Vagina (tissue), 2 donors: ENCODE data around the gene SPOCD1. TPM values are rescaled to one million over a fixed set of nuclear protein-coding genes. Genes with fewer than 3 reads are reported as not detected.

Experiments used
- DNase-seq, 2 donors: peaks; one replicate each; pipeline ENCODE4 v3.0.0-alpha.2; 2017; ENCODE audit errors: extremely low spot score in 2 of 2
- H3K27ac ChIP-seq: fragments of 200-600 bp; sonication (generic); one replicate; pipeline ENCODE4 v1.5.1; 2019
- H3K27me3 ChIP-seq: fragments of 200-600 bp; sonication (generic); one replicate; pipeline ENCODE4 v1.5.1; 2019
- H3K36me3 ChIP-seq, 2 donors: fragments of 200-600 bp; sonication (generic); one replicate each; pipeline ENCODE4 v1.5.1; 2017 to 2019
- H3K4me1 ChIP-seq: fragments of 200-600 bp; sonication (generic); one replicate; pipeline ENCODE4 v1.5.1; 2019
- H3K4me3 ChIP-seq, 2 donors: fragments of 200-600 bp; sonication (generic); 1 replicate in 1 of 2; 2 replicates in 1 of 2; pipeline ENCODE4 v1.5.1; 2016 to 2019
- H3K9me3 ChIP-seq: fragments of 200-600 bp; sonication (generic); one replicate; pipeline ENCODE4 v1.5.1; 2019
- POLR2A ChIP-seq, 2 donors: fragments of 450-650 bp; IDR thresholded peaks; one replicate each; pipeline ENCODE4 v1.6.1; 2017; ENCODE audit warnings: antibody characterized with exemption in 2 of 2, mild to moderate bottlenecking in 2 of 2, moderate library complexity in 2 of 2
- POLR2AphosphoS5 ChIP-seq, 2 donors: sonication (generic); formaldehyde crosslinking; IDR thresholded peaks; one replicate each; pipeline ENCODE4 v1.9.0; 2017; ENCODE audit warnings: antibody characterized with exemption in 2 of 2, mild to moderate bottlenecking in 2 of 2, low read depth in 1 of 2; ENCODE audit not compliant: insufficient read depth in 1 of 2
- intact Hi-C: fragments of 100-400 bp; cut with DNase I; formaldehyde crosslinking; loops from one replicate; pipeline ENCODE4 v1.15.1; 2023
- total RNA-seq: library from RNA; depleted of rRNA; stranded (reverse); fragments of >200 nt; gene quantifications from one replicate; pipeline ENCODE4 v1.2.3, GENCODE V29; 2016
- TF ChIP-seq, protein P1 (sequence below), 3 experiments: fragments of 450-650 bp in 2 of 3; fragments of 200-600 bp in 1 of 3; sonication (generic) in 1 of 3; IDR thresholded peaks; one replicate each; pipeline ENCODE4 v1.5.1; 2017 to 2019; ENCODE audit warnings: antibody characterized with exemption in 3 of 3, mild to moderate bottlenecking in 2 of 3, moderate library complexity in 2 of 3

SPOCD1 gene
- total RNA-seq, 1 donor from 2014 or later, result 4.2 TPM

DNA sequence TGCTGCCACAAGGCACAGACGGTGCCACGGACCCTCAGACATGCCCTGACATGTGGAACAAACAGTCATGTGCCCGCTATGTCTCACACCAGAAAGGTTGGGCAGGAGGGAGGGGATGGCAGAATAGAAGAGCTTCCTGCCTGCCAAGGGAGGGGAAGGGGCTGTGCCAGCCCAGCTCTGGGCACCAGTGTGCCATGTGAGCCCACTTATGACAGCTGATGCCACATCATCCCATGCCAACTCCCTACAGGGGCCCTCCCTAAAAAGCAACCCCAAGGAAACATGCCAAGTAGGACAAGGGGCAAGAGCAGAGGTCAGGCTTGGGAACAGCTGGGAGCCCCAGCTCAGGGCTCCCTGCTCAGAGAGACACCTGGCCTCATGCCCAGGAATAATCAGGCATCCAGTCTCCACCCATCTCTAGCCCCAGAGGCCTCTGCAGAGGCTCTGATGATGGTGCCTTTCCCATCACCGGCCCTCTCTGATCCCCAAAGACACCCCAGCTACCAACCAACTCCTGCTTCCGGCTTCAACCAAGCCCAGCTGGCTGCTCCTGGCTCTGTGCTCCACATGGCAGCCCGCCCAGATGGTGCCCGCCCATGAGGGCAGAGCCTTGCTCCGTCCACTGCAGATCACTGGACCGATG, 62.0 kb downstream of the SPOCD1 start:
- Histone ChIP-seq H3K4me1 (peaks cover 10% of the 10 kb centered on the region), H3K27me3 (no peaks in the 10 kb centered on the region), H3K27ac (no peak overlapping the region), H3K36me3 (no peaks in the 10 kb centered on the region), H3K4me3 (no peak overlapping the region), H3K9me3 (no peaks in the 10 kb centered on the region)
- no peak for TF ChIP-seq POLR2A (IDR thresholded peaks at IDR 0.05)
- no peak for TF ChIP-seq POLR2AphosphoS5 (IDR thresholded peaks at IDR 0.05; ENCODE audit: insufficient read depth in 1 of 2, low read depth in 1 of 2)
- TF ChIP-seq, protein P1, sequence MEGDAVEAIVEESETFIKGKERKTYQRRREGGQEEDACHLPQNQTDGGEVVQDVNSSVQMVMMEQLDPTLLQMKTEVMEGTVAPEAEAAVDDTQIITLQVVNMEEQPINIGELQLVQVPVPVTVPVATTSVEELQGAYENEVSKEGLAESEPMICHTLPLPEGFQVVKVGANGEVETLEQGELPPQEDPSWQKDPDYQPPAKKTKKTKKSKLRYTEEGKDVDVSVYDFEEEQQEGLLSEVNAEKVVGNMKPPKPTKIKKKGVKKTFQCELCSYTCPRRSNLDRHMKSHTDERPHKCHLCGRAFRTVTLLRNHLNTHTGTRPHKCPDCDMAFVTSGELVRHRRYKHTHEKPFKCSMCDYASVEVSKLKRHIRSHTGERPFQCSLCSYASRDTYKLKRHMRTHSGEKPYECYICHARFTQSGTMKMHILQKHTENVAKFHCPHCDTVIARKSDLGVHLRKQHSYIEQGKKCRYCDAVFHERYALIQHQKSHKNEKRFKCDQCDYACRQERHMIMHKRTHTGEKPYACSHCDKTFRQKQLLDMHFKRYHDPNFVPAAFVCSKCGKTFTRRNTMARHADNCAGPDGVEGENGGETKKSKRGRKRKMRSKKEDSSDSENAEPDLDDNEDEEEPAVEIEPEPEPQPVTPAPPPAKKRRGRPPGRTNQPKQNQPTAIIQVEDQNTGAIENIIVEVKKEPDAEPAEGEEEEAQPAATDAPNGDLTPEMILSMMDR (IDR thresholded peaks at IDR 0.05), result no peak
- no peak for DNase-seq
- intact Hi-C loops, result no loop called here

DNA sequence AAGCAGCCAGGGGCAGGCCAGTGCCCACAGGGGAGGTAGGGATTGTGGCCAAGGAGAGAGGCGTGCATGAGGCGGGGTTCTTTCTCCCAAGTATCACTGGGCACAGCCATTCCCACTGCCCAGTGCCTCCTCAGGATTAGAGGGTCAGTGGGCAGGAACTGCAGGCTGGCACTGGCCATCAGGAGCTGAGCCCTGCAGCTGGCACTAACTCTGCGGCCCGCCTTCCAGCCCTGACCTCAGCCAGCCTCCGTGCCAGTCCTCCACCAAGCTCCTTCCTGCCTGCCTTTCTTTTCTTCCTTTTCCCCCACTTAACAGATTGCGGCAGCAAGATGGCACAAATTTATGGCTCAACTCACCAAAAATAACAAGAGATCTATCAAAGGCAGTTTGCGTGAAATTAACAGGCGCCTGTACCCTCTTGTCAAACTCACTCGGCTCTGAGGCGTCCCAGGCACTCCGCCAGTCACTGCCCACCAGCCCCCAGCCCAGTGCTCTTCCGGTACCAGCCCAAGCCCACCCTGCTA, 62.8 kb downstream of the SPOCD1 start:
- Histone ChIP-seq H3K27ac (no peak overlapping the region), H3K27me3 (no peaks in the 10 kb centered on the region), H3K4me1 (peaks cover 10% of the 10 kb centered on the region), H3K9me3 (no peaks in the 10 kb centered on the region), H3K36me3 (no peaks in the 10 kb centered on the region), H3K4me3 (no peak overlapping the region)
- DNase-seq, result no peak
- intact Hi-C loops, result no loop called here
- TF ChIP-seq, protein P1 (IDR thresholded peaks at IDR 0.05), result no peak
- TF ChIP-seq POLR2A (IDR thresholded peaks at IDR 0.05), result no peak
- no peak for TF ChIP-seq POLR2AphosphoS5 (IDR thresholded peaks at IDR 0.05; ENCODE audit: insufficient read depth in 1 of 2, low read depth in 1 of 2)

DNA sequence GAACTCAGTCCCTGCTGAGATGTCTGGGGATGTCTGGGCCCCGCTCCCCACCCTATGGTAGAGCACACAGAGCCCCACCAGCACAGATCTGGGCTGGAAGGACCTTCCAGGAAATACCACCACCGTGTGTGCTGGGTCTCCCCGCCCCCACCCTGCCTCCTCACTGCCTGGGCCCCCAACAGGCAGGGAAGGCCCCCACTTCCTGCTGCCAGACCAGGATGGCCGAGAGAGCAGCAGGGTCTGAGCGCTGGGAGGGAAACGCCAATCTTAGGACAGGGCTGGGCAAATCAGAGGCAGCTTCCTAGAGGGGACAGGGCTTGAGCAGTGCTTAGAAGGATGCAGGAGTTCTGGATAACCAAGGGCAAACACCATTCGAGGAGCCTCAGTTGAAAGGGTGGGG, 63.6 kb downstream of the SPOCD1 start:
- Histone ChIP-seq H3K27ac (no peak overlapping the region), H3K9me3 (no peaks in the 10 kb centered on the region), H3K4me1 (peaks cover 10% of the 10 kb centered on the region), H3K27me3 (no peaks in the 10 kb centered on the region), H3K4me3 (no peak overlapping the region), H3K36me3 (no peaks in the 10 kb centered on the region)
- DNase-seq, result no peak
- intact Hi-C loops, result no loop called here
- TF ChIP-seq POLR2AphosphoS5 (IDR thresholded peaks at IDR 0.05; ENCODE audit: insufficient read depth in 1 of 2, low read depth in 1 of 2) (no peak), POLR2A (IDR thresholded peaks at IDR 0.05) (no peak)
- TF ChIP-seq, protein P1 (IDR thresholded peaks at IDR 0.05), result no peak

DNA sequence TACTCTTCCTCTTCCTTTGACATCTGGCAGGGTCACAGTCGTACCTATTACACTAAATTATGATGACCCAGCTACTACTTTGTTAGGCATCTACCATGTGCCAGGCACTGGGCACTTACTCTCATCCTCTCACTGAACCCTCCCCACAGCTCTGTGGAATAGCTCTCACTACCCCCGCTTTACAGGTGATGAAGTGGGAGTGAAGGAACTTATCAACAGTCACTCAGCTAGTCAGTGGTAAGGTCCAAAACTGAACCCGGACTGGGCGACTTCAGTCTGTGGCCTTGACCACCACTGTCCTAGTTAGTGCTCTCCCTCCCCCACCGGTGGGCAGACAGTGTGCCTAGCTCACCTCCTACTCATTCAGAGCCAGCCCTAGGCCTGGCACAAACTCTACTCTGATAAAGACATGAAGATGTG, 64.0 kb downstream of the SPOCD1 start:
- peaks cover 10% of the 10 kb centered on the region for H3K4me1 ChIP-seq
- H3K27ac ChIP-seq, result no peak overlapping the region
- no peaks in the 10 kb centered on the region for H3K36me3 ChIP-seq
- intact Hi-C loops, result no loop called here
- H3K9me3 ChIP-seq, result no peaks in the 10 kb centered on the region
- no peak for DNase-seq
- no peak for TF ChIP-seq POLR2A (IDR thresholded peaks at IDR 0.05)
- TF ChIP-seq POLR2AphosphoS5 (IDR thresholded peaks at IDR 0.05; ENCODE audit: insufficient read depth in 1 of 2, low read depth in 1 of 2), result no peak
- TF ChIP-seq, protein P1 (IDR thresholded peaks at IDR 0.05), result no peak
- H3K4me3 ChIP-seq, result no peak overlapping the region
- no peaks in the 10 kb centered on the region for H3K27me3 ChIP-seq

DNA sequence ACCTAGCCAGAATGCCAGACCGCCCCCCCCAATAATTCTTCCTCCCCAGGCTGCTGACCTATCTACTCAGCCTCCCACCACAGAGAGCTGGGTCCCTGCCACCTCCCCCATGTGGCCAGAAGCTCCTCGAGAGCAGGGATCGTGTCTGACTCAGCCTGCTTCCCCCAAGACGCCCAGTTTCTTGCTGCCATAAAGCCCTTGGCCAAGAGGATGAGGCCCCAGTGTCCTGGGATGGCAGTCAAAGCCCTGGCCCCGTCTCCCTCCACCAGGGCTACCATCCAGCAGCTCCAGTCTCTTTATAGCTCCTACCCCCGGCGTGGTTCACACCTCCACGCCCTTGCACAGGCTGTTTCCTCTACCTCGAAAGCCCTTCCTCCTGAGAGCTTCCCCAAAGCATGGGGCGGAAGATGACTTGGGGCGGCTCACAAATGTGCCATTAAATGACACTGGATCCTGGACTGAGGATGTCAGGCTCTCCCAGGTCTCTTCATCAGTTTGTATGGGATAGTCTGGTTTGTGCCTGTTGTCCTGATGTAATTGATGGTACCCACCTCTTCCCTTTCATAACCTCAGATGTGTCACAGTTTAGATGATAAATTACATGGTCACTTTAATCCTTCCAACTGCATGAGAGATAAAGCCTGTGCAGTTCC, 64.8 kb downstream of the SPOCD1 start:
- Histone ChIP-seq H3K4me3 (no peak overlapping the region), H3K9me3 (no peaks in the 10 kb centered on the region), H3K27me3 (no peaks in the 10 kb centered on the region), H3K27ac (no peak overlapping the region), H3K4me1 (peaks cover 10% of the 10 kb centered on the region), H3K36me3 (no peaks in the 10 kb centered on the region)
- TF ChIP-seq POLR2AphosphoS5 (IDR thresholded peaks at IDR 0.05; ENCODE audit: insufficient read depth in 1 of 2, low read depth in 1 of 2), result no peak
- no peak for TF ChIP-seq POLR2A (IDR thresholded peaks at IDR 0.05)
- TF ChIP-seq, protein P1 (IDR thresholded peaks at IDR 0.05), result no peak
- intact Hi-C loops, result no loop called here
- no peak for DNase-seq
